Measurements from ENCODE around the gene CCDC137.
A peak's percentile ranks its signal among the peaks of the same experiment; 100 is the strongest.

The CCDC137 gene

GRCh38 chr17:81701288-81702071, 34.9 kb downstream of the CCDC137 start:
- peak; percentile 59 for DNase-seq (ENCODE audit: low read depth)

DNA sequence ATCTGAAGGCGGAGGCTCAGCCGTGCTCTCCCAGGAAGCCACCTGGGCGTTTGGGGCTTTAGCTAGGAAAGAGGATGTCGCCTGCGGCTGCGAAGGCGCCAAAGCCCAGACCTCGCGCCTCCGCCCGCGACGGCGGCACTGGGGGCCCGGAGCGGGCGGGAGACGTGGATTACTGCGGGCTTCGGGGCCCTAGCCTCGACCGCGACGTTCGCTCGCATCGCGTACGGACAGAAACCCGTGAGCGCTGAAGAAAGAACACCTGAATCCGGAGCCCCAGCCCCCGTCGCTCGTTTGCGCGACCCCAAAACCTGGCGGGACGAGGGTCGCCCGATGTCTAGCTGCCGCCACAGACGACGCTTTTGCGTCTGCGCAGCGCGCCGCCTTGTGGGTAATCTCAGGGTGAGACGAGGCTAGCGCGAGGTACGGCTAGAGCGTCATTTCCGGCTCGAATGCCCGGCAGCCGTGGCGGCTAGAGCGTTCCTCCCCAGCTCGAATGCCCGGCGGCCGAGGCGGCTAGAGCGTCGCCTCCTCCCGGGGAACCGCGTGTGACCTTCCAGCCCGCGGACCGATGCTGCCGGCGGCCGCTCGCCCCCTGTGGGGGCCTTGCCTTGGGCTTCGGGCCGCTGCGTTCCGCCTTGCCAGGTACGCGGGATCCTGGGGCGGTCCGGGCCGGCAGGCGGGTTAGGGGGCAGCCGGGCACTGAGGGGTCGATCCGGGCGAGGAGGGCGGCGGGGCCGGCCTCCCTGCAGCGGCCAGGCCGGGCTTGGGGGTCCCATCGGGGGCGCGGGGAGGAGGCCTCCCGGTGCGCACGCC, 36.6 kb downstream of the CCDC137 start, which contains the start of gene MRPL12:
TSS of gene MRPL12 (plus strand) at position 434 of the 813 bp plus-strand sequence. CDS start at position 569, 135 bp downstream.
- DNase-seq (ENCODE audit: low read depth), result peak; percentile 97

- DNase-seq (ENCODE audit: low read depth), result peak; percentile 28
Measured at GRCh38 chr17:81703747-81704654, 37.5 kb downstream of the CCDC137 start.

GRCh38 chr17:81705518-81706231, 39.1 kb downstream of the CCDC137 start:
- DNase-seq (ENCODE audit: low read depth), result no peak

GRCh38 chr17:81706232-81706611, 39.7 kb downstream of the CCDC137 start:
- no peak for DNase-seq (ENCODE audit: low read depth)

DNA sequence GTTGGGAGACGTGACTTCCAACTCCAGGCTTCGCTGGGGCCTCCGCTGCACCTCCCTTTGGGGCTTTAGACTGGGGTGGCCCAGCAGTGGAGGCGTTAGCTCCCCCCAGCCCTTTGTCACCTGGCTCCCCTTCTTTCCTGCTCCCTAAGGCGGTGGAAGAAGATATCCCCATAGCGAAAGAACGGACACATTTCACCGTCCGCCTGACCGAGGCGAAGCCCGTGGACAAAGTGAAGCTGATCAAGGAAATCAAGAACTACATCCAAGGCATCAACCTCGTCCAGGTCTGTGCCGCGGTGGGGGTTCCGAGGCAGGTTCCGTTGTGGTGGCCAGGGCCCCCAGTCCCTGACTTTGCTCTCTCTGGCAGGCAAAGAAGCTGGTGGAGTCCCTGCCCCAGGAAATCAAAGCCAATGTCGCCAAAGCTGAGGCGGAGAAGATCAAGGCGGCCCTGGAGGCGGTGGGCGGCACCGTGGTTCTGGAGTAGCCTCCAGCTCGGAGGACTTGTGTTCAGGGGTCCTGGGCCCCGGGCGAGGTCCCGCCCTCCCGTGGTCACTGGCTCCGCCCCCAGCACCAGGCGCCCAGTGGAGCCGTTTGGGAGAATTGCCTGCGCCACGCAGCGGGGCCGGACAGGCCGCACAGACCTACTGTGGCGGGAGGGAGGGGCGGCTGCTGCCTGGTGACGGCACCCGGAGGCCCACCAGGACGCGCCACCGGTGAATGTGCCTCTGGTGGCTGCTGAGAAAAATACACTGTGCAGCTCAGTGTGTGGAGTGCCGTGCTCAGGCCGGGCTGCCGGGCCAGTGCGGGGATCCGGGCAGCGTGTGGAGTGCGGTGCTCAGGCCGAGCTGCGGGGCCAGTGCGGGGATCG, 40.5 kb downstream of the CCDC137 start:
- no peak for DNase-seq (ENCODE audit: low read depth)

DNA sequence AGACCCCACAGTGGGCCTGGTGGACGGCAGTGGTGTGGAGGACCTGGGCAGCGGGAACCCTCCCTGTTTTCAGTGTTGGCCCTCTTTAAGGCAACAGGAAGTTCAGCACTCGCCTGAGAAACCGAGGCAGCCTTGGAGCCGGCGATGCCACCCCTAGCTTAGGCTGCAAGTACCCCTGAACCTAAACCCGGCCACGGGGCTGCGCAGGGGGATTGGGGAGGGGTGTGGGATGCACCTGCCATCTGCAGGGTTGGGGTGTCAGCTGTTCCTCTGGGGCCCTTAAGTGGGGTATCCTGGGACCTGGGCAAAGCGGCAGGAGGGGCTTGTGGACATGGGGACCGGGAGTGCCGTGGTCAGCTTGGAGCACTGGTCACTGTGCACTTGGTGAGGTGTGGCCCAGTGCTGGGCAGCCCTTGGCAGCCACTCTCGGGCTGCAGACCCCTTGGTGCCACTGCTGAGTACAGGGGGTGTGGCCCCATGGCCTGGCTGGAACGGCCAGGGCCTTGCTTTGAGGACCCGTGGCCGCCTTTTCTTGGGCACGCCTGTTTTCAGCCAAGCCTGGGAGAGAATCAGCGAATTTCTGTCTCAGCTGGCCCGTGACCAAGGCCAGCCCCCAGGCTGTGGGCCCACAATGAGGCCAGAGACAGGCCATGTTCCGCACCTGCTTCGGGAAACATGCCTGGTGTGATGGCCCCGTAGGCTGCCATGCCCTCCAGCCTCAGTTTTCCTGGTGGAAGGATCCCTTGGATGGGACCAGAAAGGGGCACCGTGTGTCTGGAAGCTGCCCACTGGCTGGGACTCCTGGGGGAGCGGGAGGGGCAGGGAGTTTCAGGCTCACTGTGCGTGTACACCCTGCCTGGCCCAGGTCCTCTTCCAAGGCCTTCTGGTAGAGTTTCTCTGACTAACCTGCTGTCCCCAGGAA, 41.4 kb downstream of the CCDC137 start:
- DNase-seq (ENCODE audit: low read depth), result no peak

DNA sequence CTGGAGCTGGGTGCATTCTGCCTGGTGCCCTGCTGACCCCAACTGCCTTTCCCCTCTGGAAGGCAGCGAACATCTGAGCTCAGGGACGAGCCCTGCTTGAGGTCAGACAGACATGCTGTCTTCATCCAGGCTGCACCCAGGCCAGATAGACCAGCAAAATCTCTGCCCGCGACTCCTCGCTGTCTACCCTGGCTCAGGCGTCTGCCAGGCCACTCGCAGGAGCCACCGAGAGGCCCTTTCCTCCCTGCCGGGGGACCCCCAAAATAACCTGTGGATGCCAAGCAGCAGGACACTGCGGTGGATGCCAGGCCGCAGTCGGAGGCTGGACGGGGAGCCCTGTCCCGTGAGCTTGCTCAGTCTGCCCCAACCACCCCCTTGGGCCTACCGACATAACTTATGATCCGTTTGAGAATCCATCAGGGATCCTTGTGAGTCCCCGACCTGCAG, 42.2 kb downstream of the CCDC137 start:
- no peak for DNase-seq (ENCODE audit: low read depth)

GRCh38 chr17:81710514-81711308, 44.2 kb downstream of the CCDC137 start:
- DNase-seq (ENCODE audit: low read depth), result peak; percentile 42

DNA sequence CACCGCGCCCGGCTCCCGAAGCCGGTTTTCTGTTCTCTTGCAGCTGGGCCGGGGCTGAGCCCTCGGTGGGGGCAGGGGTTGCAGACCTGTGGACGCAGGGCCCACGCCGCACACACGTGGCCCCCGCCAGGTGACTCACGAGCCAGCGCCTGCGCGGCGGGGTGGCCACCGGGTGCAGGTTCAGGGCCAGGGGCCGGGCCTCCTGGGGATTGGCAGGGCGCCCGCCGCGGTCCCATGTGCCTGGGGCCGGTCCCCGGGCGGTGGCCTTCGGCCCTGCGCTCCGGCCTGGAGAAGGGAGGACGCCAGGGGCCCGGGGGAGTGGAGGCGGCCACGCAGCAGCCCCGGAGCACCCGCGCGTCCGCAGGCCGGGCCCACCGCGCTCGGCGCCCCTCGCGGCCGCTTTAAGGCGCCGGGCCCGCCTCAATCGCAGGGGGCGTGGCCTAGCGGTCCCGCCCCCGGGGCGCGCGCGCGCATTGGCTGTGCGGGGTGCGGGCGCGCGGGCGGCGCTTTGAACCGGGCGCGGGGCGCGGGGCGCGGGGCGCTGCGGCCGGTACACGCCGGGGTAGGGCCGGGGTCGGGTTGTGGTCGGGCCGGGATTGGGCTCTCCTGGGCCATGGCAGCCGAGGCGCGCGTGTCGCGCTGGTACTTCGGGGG, 45.4 kb downstream of the CCDC137 start, which contains the start of gene SLC25A10:
TSS of gene SLC25A10 (plus strand) at position 471 of the 654 bp plus-strand sequence. CDS start at position 614, 143 bp downstream.
- DNase-seq (ENCODE audit: low read depth), result peak; percentile 88

DNA sequence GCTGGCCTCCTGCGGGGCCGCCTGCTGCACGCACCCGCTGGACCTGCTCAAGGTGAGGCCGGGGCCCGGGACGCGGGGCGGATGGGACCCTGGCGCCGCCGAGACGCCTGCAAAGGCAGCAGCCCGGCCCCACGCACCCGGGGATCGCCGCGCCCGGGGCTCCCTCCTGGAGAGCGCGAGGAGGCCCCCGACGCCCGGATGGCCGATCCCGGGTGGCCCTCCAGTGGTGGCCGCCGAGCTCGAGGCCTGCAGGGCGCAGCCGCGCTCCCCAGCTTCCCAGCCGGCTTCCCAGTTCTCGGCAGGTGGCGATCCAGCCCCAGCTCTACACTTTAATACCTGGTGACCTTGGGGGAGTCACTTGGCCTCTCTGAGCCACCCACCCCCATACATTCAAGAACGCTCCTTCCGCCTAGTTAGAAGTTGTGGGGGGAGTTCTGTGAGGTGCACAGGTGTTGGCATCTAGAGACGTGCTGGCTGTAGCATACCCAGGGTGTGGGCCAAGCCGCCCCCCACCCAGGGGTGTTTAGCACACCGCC, 46.0 kb downstream of the CCDC137 start:
- DNase-seq (ENCODE audit: low read depth), result peak; percentile 61

GRCh38 chr17:81713004-81713555, 46.5 kb downstream of the CCDC137 start:
- peak; percentile 53 for DNase-seq (ENCODE audit: low read depth)

DNA sequence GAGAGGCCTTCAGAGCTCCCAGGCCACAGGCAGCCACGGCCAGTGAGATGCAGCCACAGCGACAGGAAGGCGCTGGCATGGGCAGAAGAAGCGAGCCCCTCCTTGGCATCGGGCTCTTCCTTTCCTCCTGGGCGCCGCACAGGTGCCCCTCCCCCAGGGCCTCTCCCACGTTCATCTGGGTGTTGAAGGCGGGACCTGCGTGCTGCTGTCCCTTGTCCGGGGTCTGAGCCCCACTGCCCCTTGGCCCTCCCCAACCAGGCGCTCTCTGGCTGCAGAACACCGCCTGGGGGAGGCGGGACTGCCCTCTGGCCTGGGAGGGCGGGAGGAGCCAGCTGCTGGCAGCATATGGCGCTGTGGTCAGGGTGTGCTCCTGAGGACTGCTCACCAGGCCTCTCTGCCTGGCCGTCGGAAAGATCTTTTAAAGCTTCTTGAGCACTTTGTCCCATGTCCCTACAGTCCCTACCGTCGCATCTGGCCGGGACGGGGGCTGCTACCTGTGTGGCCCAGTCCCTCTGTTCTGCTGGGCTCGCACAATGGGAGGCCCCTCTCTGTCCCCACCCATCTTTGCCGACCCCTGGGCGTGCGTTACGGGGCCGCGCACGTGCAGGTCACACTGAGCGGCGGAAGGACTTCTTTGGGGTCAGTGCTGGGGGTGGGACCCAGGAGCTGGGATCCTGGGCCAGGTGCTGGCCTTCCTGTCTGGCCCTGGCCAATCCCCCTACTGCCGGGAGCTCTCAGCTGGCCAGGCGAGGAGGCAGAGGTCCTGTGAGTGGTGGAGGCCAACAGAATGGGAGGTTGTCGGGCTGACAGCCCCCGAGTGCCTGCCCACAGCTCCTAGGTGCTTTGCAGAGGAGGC, 47.2 kb downstream of the CCDC137 start:
- no peak for DNase-seq (ENCODE audit: low read depth)

GRCh38 chr17:81714412-81715106, 48.0 kb downstream of the CCDC137 start:
- no peak for DNase-seq (ENCODE audit: low read depth)

DNA sequence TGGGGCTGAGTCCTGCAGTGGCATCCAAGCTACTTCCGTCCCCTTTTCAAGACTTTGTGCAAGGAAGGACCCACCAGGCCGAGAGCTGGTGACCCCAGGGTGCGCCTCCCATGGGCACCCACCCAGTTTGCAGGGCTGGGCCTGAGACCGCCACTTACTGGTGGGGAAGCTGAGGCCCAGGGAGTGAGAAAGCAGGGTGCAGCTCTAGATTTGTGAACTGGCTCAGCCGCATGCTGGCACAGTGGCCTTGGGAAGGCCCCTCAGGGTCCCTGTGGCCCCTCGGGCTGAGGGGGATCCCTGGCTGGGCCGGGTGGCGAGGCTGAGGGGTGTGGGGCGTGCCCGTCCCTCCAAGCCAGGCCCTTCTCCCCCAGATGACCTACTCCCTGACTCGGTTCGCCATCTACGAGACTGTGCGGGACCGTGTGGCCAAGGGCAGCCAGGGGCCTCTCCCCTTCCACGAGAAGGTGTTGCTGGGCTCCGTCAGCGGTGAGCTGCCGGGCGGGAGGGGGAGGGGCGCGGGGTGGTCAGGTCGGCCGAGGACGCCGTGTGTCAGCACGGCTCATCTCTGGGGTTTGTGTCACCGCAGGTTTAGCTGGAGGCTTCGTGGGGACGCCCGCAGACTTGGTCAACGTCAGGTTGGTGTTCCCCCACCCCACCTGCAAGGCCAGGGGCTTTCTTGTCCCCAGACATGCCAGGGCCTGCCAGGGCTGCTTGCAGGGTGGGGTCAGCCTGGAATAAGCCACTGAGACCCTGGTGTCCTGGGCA, 48.8 kb downstream of the CCDC137 start:
- no peak for DNase-seq (ENCODE audit: low read depth)

All from ELR (cell line).